H1 (cell line): ENCODE results near the gene BTBD1.
A peak's percentile ranks its signal among the peaks of the same experiment; 100 is the strongest.

ENCODE experiments used
- ATF3 ChIP-seq: IDR thresholded peaks from 2 replicates; pipeline ENCODE4 v1.6.1; 2011; ENCODE audit warnings: low read depth, mild to moderate bottlenecking, low read length; ENCODE audit not compliant: insufficient read depth
- CBX5 ChIP-seq: fragments of 300-800, 300-1000 bp; sonication (generic); IDR thresholded peaks from 2 replicates; pipeline ENCODE4 v1.7.1; 2016; ENCODE audit warnings: antibody characterized with exemption, low read length, low read depth
- CHD2 ChIP-seq: IDR thresholded peaks from 2 replicates; pipeline ENCODE4 v1.6.1; 2012; ENCODE audit warnings: low read length, improper control_type of control experiment
- CTCF ChIP-seq, 3 experiments: IDR thresholded peaks; 1 replicate in 2 of 3; 2 replicates in 1 of 3; pipeline versions ENCODE4 v1.5.1 to v1.6.1; 2011; ENCODE audit warnings: low read length in 3 of 3, mild to moderate bottlenecking in 3 of 3, inconsistent platforms in 2 of 3, low read depth in 1 of 3, moderate library complexity in 1 of 3; ENCODE audit not compliant: insufficient read depth in 1 of 3; ENCODE audit errors: control extremely low read depth in 1 of 3
- KDM5A ChIP-seq: fragments of 200-600 bp; IDR thresholded peaks from 2 replicates; pipeline ENCODE4 v1.7.1; 2012; ENCODE audit warnings: mild to moderate bottlenecking, low read length, inconsistent platforms, mixed read lengths
- POLR2A ChIP-seq, 2 experiments: IDR thresholded peaks; 1 replicate in 1 of 2; 2 replicates in 1 of 2; pipeline ENCODE4 v1.6.1; 2011; ENCODE audit warnings: low read depth in 2 of 2, low read length in 2 of 2, mild to moderate bottlenecking in 2 of 2; ENCODE audit errors: control extremely low read depth in 1 of 2
- RFX5 ChIP-seq: IDR thresholded peaks from 2 replicates; pipeline ENCODE4 v1.6.1; 2011; ENCODE audit warnings: low read depth, low read length, improper control_type of control experiment, borderline replicate concordance
- TAF1 ChIP-seq: IDR thresholded peaks from 2 replicates; pipeline ENCODE4 v1.6.1; 2011; ENCODE audit warnings: mild to moderate bottlenecking, low read depth, low read length
- TBP ChIP-seq: IDR thresholded peaks from 2 replicates; pipeline ENCODE4 v1.6.1; 2011; ENCODE audit warnings: low read depth, low read length, improper control_type of control experiment
- USF2 ChIP-seq: IDR thresholded peaks from 2 replicates; pipeline ENCODE4 v1.6.1; 2011; ENCODE audit warnings: low read length, improper control_type of control experiment

- no peak for TF ChIP-seq TAF1
- no peak; the same call in 1 of the 2 replicates for TF ChIP-seq TBP
- no peak for TF ChIP-seq USF2
- no peak for TF ChIP-seq RFX5
- TF ChIP-seq CBX5 = no peak
- TF ChIP-seq POLR2A (IDR thresholded peaks at IDR 0.05; ENCODE audit: control extremely low read depth in 1 of 2, low read depth in 2 of 2, low read length in 2 of 2) = no peak; a peak in 1 of 3 replicates
- peak; percentile 70 to 97 (median 92) for TF ChIP-seq CTCF (IDR thresholded peaks at IDR 0.05; ENCODE audit: control extremely low read depth in 1 of 3, insufficient read depth in 1 of 3, low read depth in 1 of 3, low read length in 3 of 3)
- TF ChIP-seq CHD2 = peak; percentile 16; the same call in 1 of the 2 replicates
- no peak for TF ChIP-seq ATF3
- TF ChIP-seq KDM5A = no peak
Observed at GRCh38 chr15:83010709-83011270, 56.3 kb downstream of the BTBD1 start.
